ENCODE measurements around the gene KCP. TPM values are rescaled to one million over a fixed set of nuclear protein-coding genes. Genes with fewer than 3 reads are reported as not detected.

The KCP gene
- total RNA-seq, 1 experiment from 2014 or later = 1.2 TPM

GRCh38 chr7:128906766-128907559 lies 3.5 kb downstream of the KCP start:
- no peak for DNase-seq (ENCODE audit: low spot score)

- no peak for DNase-seq (ENCODE audit: low spot score)
Observed at GRCh38 chr7:128906001-128906765, 4.3 kb downstream of the KCP start.

GRCh38 chr7:128904381-128905197 lies 5.9 kb downstream of the KCP start:
- DNase-seq (ENCODE audit: low spot score) = peak; percentile 80

- DNase-seq (ENCODE audit: low spot score) = no peak
Observed at GRCh38 chr7:128903621-128904361, 6.7 kb downstream of the KCP start.

- no peak for DNase-seq (ENCODE audit: low spot score)
Observed at GRCh38 chr7:128902761-128903585, 7.5 kb downstream of the KCP start.

GRCh38 chr7:128900237-128900636 lies 10.3 kb downstream of the KCP start:
- DNase-seq (ENCODE audit: low spot score) = no peak

GRCh38 chr7:128899392-128899791 lies 11.1 kb downstream of the KCP start:
- no peak for DNase-seq (ENCODE audit: low spot score)

GRCh38 chr7:128895320-128895719 lies 15.2 kb downstream of the KCP start:
- no peak for DNase-seq (ENCODE audit: low spot score)

- no peak for DNase-seq (ENCODE audit: low spot score)
Observed at GRCh38 chr7:128894101-128894440, 16.4 kb downstream of the KCP start.

- peak; percentile 94 for DNase-seq (ENCODE audit: low spot score)
Observed at GRCh38 chr7:128893251-128894100, 17.0 kb downstream of the KCP start.

GRCh38 chr7:128892521-128893250 lies 17.8 kb downstream of the KCP start:
- peak; percentile 67 for DNase-seq (ENCODE audit: low spot score)

- DNase-seq (ENCODE audit: low spot score) = no peak
Observed at GRCh38 chr7:128891942-128892269, 18.6 kb downstream of the KCP start.

GRCh38 chr7:128891110-128891941 lies 19.2 kb downstream of the KCP start:
- DNase-seq (ENCODE audit: low spot score) = no peak

GRCh38 chr7:128890306-128891109 lies 20.0 kb downstream of the KCP start:
- DNase-seq (ENCODE audit: low spot score) = no peak

- DNase-seq (ENCODE audit: low spot score) = no peak
Observed at GRCh38 chr7:128889121-128889520, 21.4 kb downstream of the KCP start.

GRCh38 chr7:128888756-128889095 lies 21.8 kb downstream of the KCP start:
- no peak for DNase-seq (ENCODE audit: low spot score)

- no peak for DNase-seq (ENCODE audit: low spot score)
Observed at GRCh38 chr7:128888039-128888755, 22.3 kb downstream of the KCP start.

All from HT-29 (cell line).